HCT116 (cell line): ENCODE measurements around the gene HAO2. TPM values are rescaled to one million over a fixed set of nuclear protein-coding genes. Genes with fewer than 3 reads are reported as not detected.
A peak's percentile ranks its signal among the peaks of the same experiment; 100 is the strongest.

ENCODE experiments used
- ATAC-seq: fragments of 200-7000 bp; cut with Tn5 transposase; 2 replicates; pipeline ENCODE4 v1.9.1; 2020; ENCODE audit warnings: mild to moderate bottlenecking, moderate library complexity
- Bru-seq: library from RNA; stranded (reverse); fragments of 400-500 nt; gene quantifications from one replicate; lab custom pipeline; 2021; lab: Mats Ljungman, UMichigan
- BruChase-seq, 2 experiments: library from RNA; stranded (reverse); fragments of 400-500 nt; gene quantifications; one replicate each; lab custom pipeline; 2021; lab: Mats Ljungman, UMichigan
- BruUV-seq: library from RNA; stranded (reverse); fragments of 400-500 nt; replicated peaks from 2 replicates; lab custom pipeline; 2021; lab: Mats Ljungman, UMichigan
- CTCF ChIA-PET: fragments of 300-600 bp; sonication (Branson Sonifier 250); formaldehyde crosslinking; loops from one replicate; lab custom pipeline; 2021; ENCODE audit warnings: antibody characterized with exemption; lab: Charles Lee
- POLR2A ChIA-PET: fragments of 300-600, 350-600 bp; sonication (Branson Sonifier 250); formaldehyde crosslinking; loops from one replicate; lab custom pipeline; 2021; ENCODE audit warnings: antibody characterized with exemption; lab: Charles Lee
- RAD21 ChIA-PET, 2 experiments: fragments of 300-600 bp; sonication (Branson Sonifier 250); formaldehyde crosslinking; loops; one replicate each; lab custom pipeline; 2023; ENCODE audit warnings: low total read pairs in 2 of 2; ENCODE audit not compliant: uncharacterized antibody in 2 of 2, unreplicated experiment in 2 of 2, low non-redundant PET in 1 of 2; lab: Charles Lee
- DNase-seq: peaks from one replicate; pipeline ENCODE4 v3.0.0-alpha.2; 2010; ENCODE audit warnings: low read depth, low spot score
- H2AFZ ChIP-seq: fragments of 200-600 bp; shearing (Covaris generic), sonication (generic); 2 replicates; pipeline ENCODE4 v1.6.1; 2017; ENCODE audit warnings: low read depth, mixed run types, mixed read lengths, antibody characterized with exemption, low read length; ENCODE audit not compliant: poor library complexity, severe bottlenecking
- H3K27ac ChIP-seq: 2 replicates; pipeline ENCODE4 v1.5.1; 2012; ENCODE audit warnings: low read depth, low read length
- H3K27me3 ChIP-seq: fragments of 200-600 bp; sonication (generic); 2 replicates; pipeline ENCODE4 v1.6.1; 2016; ENCODE audit warnings: mixed run types, low read length, mixed read lengths; ENCODE audit not compliant: insufficient read depth
- H3K36me3 ChIP-seq, 2 experiments: fragments of 200-500 bp in 1 of 2; fragments of 200-600 bp in 1 of 2; sonication (Bioruptor generic) in 1 of 2; sonication (generic) in 1 of 2; 2 replicates each; pipeline versions ENCODE4 v1.5.1 to v1.6.1; 2014 to 2016; ENCODE audit warnings: low read length in 2 of 2, inconsistent platforms in 1 of 2, mixed read lengths in 1 of 2, mixed run types in 1 of 2; ENCODE audit not compliant: insufficient read depth in 2 of 2, control insufficient read depth in 1 of 2
- H3K4me1 ChIP-seq, 2 experiments: fragments of 200-600 bp in 1 of 2; sonication (generic) in 1 of 2; 2 replicates each; pipeline versions ENCODE4 v1.5.1 to v1.6.1; 2012 to 2017; ENCODE audit warnings: low read length in 2 of 2, inconsistent platforms in 1 of 2, mild to moderate bottlenecking in 1 of 2, mixed read lengths in 1 of 2, mixed run types in 1 of 2, moderate library complexity in 1 of 2; ENCODE audit not compliant: insufficient read depth in 2 of 2, control insufficient read depth in 1 of 2
- H3K4me2 ChIP-seq: fragments of 200-600 bp; sonication (generic); 2 replicates; pipeline ENCODE4 v1.6.1; 2017; ENCODE audit warnings: mixed run types, low read length, mixed read lengths
- H3K4me3 ChIP-seq, 2 experiments: fragments of 200-600 bp in 1 of 2; sonication (generic) in 1 of 2; replicated peaks in 1 of 2; 2 replicates each; pipeline ENCODE4 v1.5.1; 2011 to 2016; ENCODE audit warnings: low read length in 2 of 2, control low read depth in 1 of 2, low read depth in 1 of 2, mild to moderate bottlenecking in 1 of 2, mixed read lengths in 1 of 2, mixed run types in 1 of 2
- H3K79me2 ChIP-seq: fragments of 200-600 bp; sonication (generic); 2 replicates; pipeline ENCODE4 v1.6.1; 2017; ENCODE audit warnings: mild to moderate bottlenecking, mixed run types, low read length, moderate library complexity, mixed read lengths; ENCODE audit not compliant: insufficient read depth
- H3K9ac ChIP-seq: fragments of 200-600 bp; sonication (generic); 2 replicates; pipeline ENCODE4 v1.6.1; 2016; ENCODE audit warnings: low read length, mixed read lengths
- H3K9me2 ChIP-seq: fragments of 200-600 bp; sonication (generic), shearing (Covaris generic); 2 replicates; pipeline ENCODE4 v1.6.1; 2017; ENCODE audit warnings: mixed run types, mild to moderate bottlenecking, moderate library complexity; ENCODE audit not compliant: insufficient read depth
- H3K9me3 ChIP-seq, 2 experiments: fragments of 200-500 bp in 1 of 2; fragments of 200-600 bp in 1 of 2; sonication (Bioruptor generic) in 1 of 2; sonication (generic) in 1 of 2; 2 replicates each; pipeline ENCODE4 v1.6.1; 2014 to 2017; ENCODE audit warnings: low read length in 2 of 2, mixed read lengths in 2 of 2, inconsistent platforms in 1 of 2, low read depth in 1 of 2, mild to moderate bottlenecking in 1 of 2, mixed run types in 1 of 2, moderate library complexity in 1 of 2; ENCODE audit not compliant: control insufficient read depth in 1 of 2, insufficient read depth in 1 of 2
- H4K20me1 ChIP-seq: fragments of 200-600 bp; sonication (generic), shearing (Covaris generic); 2 replicates; pipeline ENCODE4 v1.6.1; 2017; ENCODE audit warnings: mixed run types, mild to moderate bottlenecking, moderate library complexity; ENCODE audit not compliant: insufficient read depth
- CEBPB ChIP-seq: IDR thresholded peaks from 2 replicates; pipeline ENCODE4 v1.6.1; 2012; ENCODE audit warnings: low read depth
- EGR1 ChIP-seq: IDR thresholded peaks from 2 replicates; pipeline ENCODE4 v1.6.1; 2012; ENCODE audit warnings: low read depth
- EZH2phosphoT487 ChIP-seq: fragments of 200-600 bp; IDR thresholded peaks from 2 replicates; pipeline ENCODE4 v1.6.1; 2018; ENCODE audit warnings: antibody characterized with exemption, borderline replicate concordance
- FOSL1 ChIP-seq: IDR thresholded peaks from 2 replicates; pipeline ENCODE4 v1.6.1; 2012; ENCODE audit warnings: low read depth
- JUND ChIP-seq: IDR thresholded peaks from 2 replicates; pipeline ENCODE4 v1.6.1; 2012
- POLR2A ChIP-seq: IDR thresholded peaks from 2 replicates; pipeline ENCODE4 v1.7.0; 2011; ENCODE audit warnings: borderline replicate concordance; ENCODE audit not compliant: insufficient read depth, insufficient read length; ENCODE audit errors: extremely low read depth
- POLR2AphosphoS5 ChIP-seq: IDR thresholded peaks from 2 replicates; pipeline ENCODE4 v1.6.1; 2011; ENCODE audit warnings: mild to moderate bottlenecking, low read depth, low read length, moderate library complexity
- SP1 ChIP-seq: IDR thresholded peaks from 2 replicates; pipeline ENCODE4 v1.6.1; 2012; ENCODE audit warnings: low read depth
- SRF ChIP-seq: IDR thresholded peaks from 2 replicates; pipeline ENCODE4 v1.6.1; 2012; ENCODE audit warnings: low read depth
- TCF7L2 ChIP-seq: IDR thresholded peaks from 2 replicates; pipeline ENCODE4 v1.7.0; 2011; ENCODE audit warnings: borderline replicate concordance, inconsistent platforms; ENCODE audit not compliant: insufficient read depth, insufficient read length; ENCODE audit errors: extremely low read depth
- ZNF274 ChIP-seq: fragments of 200-500 bp; sonication (Bioruptor generic); IDR thresholded peaks from 2 replicates; pipeline ENCODE4 v1.6.1; 2014; ENCODE audit warnings: mild to moderate bottlenecking, low read depth, low read length, inconsistent platforms
- intact Hi-C: fragments of 100-400 bp; cut with micrococcal nuclease; formaldehyde crosslinking; loops from 2 replicates; pipeline ENCODE4 v1.10.0; 2022
- long read RNA-seq: library from polyadenylated mRNA; unstranded; transcript quantifications from one replicate; pipeline ENCODE4 v2.0.0, GENCODE V29; 2021; ENCODE audit not compliant: unreplicated experiment
- polyA plus RNA-seq: library from polyadenylated mRNA; unstranded; fragments of >200 nt; gene quantifications from 2 replicates; pipeline ENCODE4 v1.2.1, GENCODE V29; 2012; ENCODE audit warnings: missing spikeins
- total RNA-seq: library from RNA; stranded (reverse); gene quantifications from one replicate; pipeline ENCODE4 v1.2.1, GENCODE V29; 2021; ENCODE audit not compliant: unreplicated experiment
- TF ChIP-seq, protein P1 (sequence below): IDR thresholded peaks from 2 replicates; pipeline ENCODE4 v1.6.1; 2011; ENCODE audit warnings: mild to moderate bottlenecking, low read length, moderate library complexity; ENCODE audit not compliant: insufficient replicate concordance; ENCODE audit errors: extremely low read depth
- TF ChIP-seq, protein P2 (sequence below): IDR thresholded peaks from 2 replicates; pipeline ENCODE4 v1.6.1; 2012
- TF ChIP-seq, protein P3 (sequence below): IDR thresholded peaks from 2 replicates; pipeline ENCODE4 v1.6.1; 2012; ENCODE audit warnings: low read depth

The HAO2 gene
- total RNA-seq: not detected
- polyA plus RNA-seq: not detected in 2 replicates
- Bru-seq, nascent RNA: percentile 10 among the genes with signal in this experiment
- BruChase-seq, experiment 1, labeled RNA remaining after a 6-hour chase: percentile 8 among the genes with signal in this experiment
- BruChase-seq, experiment 2, labeled RNA remaining after a 2-hour chase: percentile 14 among the genes with signal in this experiment
- long read RNA-seq: 0 reads

DNA sequence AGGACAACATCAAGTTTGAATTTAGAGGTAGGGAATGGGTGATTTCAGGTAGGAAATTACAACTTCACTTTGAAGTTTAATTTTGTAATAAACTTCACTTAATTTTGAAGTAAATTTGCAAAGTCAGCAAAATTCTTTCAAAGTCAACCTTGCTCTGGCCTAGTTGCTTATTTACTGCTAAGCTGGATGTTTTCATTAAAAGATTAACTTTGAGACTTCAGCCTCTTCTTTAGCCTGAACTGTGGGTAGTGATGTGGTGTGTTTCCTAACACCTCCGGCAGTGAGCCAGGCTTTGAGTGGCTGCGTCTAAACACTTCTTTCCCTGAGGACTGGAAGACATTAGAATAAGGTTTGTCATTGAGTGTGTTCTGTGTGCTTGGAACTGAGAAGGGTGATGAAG is at the start of gene HAO2:
TSS of gene HAO2 (plus strand) at position 232 of the 400 bp plus-strand sequence. CDS start 12,301 bp downstream, outside the sequence.
- no peak for ATAC-seq
- BruUV-seq: no TSS peak
- no peaks in the 10 kb centered on the region for H3K79me2 ChIP-seq
- peaks cover 0 to 4% of the 10 kb centered on the region in 2 experiments; a peak in 1 of 4 replicates for H3K4me1 ChIP-seq
- TF ChIP-seq, protein P1, sequence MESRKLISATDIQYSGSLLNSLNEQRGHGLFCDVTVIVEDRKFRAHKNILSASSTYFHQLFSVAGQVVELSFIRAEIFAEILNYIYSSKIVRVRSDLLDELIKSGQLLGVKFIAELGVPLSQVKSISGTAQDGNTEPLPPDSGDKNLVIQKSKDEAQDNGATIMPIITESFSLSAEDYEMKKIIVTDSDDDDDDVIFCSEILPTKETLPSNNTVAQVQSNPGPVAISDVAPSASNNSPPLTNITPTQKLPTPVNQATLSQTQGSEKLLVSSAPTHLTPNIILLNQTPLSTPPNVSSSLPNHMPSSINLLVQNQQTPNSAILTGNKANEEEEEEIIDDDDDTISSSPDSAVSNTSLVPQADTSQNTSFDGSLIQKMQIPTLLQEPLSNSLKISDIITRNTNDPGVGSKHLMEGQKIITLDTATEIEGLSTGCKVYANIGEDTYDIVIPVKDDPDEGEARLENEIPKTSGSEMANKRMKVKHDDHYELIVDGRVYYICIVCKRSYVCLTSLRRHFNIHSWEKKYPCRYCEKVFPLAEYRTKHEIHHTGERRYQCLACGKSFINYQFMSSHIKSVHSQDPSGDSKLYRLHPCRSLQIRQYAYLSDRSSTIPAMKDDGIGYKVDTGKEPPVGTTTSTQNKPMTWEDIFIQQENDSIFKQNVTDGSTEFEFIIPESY: no peak
- TF ChIP-seq SP1 (no peak), POLR2A (no peak), POLR2AphosphoS5 (no peak), SRF (no peak)
- ChIA-PET POLR2A (no interaction called here), RAD21 (no interaction called here), CTCF (interaction anchor here (2.9 kb wide), 1 partner anchor 93 kb away, joined by 18 read pairs; no protein-coding TSS in a partner anchor)
- no peaks in the 10 kb centered on the region for H3K9me2 ChIP-seq
- no peaks in the 10 kb centered on the region for H3K36me3 ChIP-seq
- H3K4me3 ChIP-seq: no peak within 1 kb of the TSS
- 0 out of 2 replicates have a peak, but pooled peaks cover 7% of the 10 kb centered on the region for H3K27me3 ChIP-seq
- DNase-seq: no peak
- H3K27ac ChIP-seq: no peak within 1 kb of the TSS
- no peak within 1 kb of the TSS for H2AFZ ChIP-seq
- intact Hi-C loops: no loop called here
- H3K9me3 ChIP-seq: no peaks in the 10 kb centered on the region
- no peaks in the 10 kb centered on the region for H4K20me1 ChIP-seq
- no peak within 1 kb of the TSS for H3K4me2 ChIP-seq
- no peak within 1 kb of the TSS for H3K9ac ChIP-seq

DNA sequence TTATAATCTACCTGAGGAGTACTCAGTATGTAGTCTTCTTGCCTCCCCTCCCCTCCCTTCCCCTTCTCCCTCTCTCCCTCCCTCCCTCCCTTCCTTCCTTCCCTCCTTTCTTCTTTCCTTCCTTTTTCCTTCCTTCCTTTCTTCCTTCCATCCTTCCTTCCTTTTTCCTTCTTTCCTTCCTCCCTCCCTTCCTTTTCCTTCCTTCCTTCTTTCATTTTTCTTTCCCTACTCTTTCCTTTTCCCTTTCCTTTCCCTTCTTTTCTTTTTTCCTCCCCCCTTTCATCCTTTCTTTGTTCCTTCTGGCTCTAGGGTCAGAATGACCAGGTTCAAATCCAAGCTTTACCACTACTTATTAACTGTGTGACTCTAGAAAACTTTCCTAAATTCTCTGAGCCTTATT is 48.5 kb upstream of the HAO2 start:
- no peaks in the 10 kb centered on the region for H3K4me1 ChIP-seq
- ChIA-PET CTCF (no interaction called here), RAD21 (no interaction called here), POLR2A (no interaction called here)
- H2AFZ ChIP-seq: no peak overlapping the region
- H3K27ac ChIP-seq: no peak overlapping the region
- intact Hi-C loops: no loop called here
- H3K4me2 ChIP-seq: no peak overlapping the region
- no peaks in the 10 kb centered on the region for H4K20me1 ChIP-seq
- H3K9me3 ChIP-seq: no peaks in the 10 kb centered on the region
- H3K4me3 ChIP-seq: no peak overlapping the region
- no peaks in the 10 kb centered on the region for H3K79me2 ChIP-seq
- no peaks in the 10 kb centered on the region for H3K9me2 ChIP-seq
- no TSS peak for BruUV-seq
- no peak overlapping the region for H3K9ac ChIP-seq
- H3K36me3 ChIP-seq: no peaks in the 10 kb centered on the region
- no peak for DNase-seq
- ATAC-seq: no peak
- H3K27me3 ChIP-seq: no peaks in the 10 kb centered on the region
- TF ChIP-seq, protein P2, sequence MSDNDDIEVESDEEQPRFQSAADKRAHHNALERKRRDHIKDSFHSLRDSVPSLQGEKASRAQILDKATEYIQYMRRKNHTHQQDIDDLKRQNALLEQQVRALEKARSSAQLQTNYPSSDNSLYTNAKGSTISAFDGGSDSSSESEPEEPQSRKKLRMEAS: no peak
- TF ChIP-seq, protein P3, sequence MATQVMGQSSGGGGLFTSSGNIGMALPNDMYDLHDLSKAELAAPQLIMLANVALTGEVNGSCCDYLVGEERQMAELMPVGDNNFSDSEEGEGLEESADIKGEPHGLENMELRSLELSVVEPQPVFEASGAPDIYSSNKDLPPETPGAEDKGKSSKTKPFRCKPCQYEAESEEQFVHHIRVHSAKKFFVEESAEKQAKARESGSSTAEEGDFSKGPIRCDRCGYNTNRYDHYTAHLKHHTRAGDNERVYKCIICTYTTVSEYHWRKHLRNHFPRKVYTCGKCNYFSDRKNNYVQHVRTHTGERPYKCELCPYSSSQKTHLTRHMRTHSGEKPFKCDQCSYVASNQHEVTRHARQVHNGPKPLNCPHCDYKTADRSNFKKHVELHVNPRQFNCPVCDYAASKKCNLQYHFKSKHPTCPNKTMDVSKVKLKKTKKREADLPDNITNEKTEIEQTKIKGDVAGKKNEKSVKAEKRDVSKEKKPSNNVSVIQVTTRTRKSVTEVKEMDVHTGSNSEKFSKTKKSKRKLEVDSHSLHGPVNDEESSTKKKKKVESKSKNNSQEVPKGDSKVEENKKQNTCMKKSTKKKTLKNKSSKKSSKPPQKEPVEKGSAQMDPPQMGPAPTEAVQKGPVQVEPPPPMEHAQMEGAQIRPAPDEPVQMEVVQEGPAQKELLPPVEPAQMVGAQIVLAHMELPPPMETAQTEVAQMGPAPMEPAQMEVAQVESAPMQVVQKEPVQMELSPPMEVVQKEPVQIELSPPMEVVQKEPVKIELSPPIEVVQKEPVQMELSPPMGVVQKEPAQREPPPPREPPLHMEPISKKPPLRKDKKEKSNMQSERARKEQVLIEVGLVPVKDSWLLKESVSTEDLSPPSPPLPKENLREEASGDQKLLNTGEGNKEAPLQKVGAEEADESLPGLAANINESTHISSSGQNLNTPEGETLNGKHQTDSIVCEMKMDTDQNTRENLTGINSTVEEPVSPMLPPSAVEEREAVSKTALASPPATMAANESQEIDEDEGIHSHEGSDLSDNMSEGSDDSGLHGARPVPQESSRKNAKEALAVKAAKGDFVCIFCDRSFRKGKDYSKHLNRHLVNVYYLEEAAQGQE: no peak
- TF ChIP-seq ZNF274 (no peak), POLR2A (no peak), TCF7L2 (no peak), POLR2AphosphoS5 (no peak), FOSL1 (no peak), SP1 (no peak), EZH2phosphoT487 (no peak), SRF (no peak), JUND (no peak), CEBPB (no peak), EGR1 (no peak)
